Lower lobe of right lung (tissue), 2 donors: ENCODE data around the gene ARL4D. TPM values are rescaled to one million over a fixed set of nuclear protein-coding genes. Genes with fewer than 3 reads are reported as not detected.

Source experiments
- ATAC-seq, 2 donors: fragments of 200-7000 bp; cut with Tn5 transposase; one replicate each; pipeline ENCODE4 v1.9.1; 2020 to 2022; ENCODE audit warnings: mild to moderate bottlenecking in 2 of 2, moderate library complexity in 2 of 2
- DNase-seq: peaks from one replicate; pipeline ENCODE4 v3.0.0-alpha.2; 2020
- H3K27ac ChIP-seq: fragments of 200-600 bp; one replicate; pipeline ENCODE4 v1.8.0; 2022
- H3K27me3 ChIP-seq: fragments of 200-600 bp; one replicate; pipeline ENCODE4 v1.8.0; 2022; ENCODE audit warnings: low read depth
- H3K36me3 ChIP-seq: fragments of 200-600 bp; one replicate; pipeline ENCODE4 v1.8.0; 2022; ENCODE audit warnings: mild to moderate bottlenecking
- H3K4me1 ChIP-seq: fragments of 200-600 bp; one replicate; pipeline ENCODE4 v1.8.0; 2022
- H3K4me3 ChIP-seq: fragments of 200-600 bp; one replicate; pipeline ENCODE4 v1.8.0; 2022; ENCODE audit warnings: mild to moderate bottlenecking
- H3K9me3 ChIP-seq: fragments of 200-600 bp; one replicate; pipeline ENCODE4 v1.8.0; 2022
- CTCF ChIP-seq: fragments of 200-600 bp; IDR thresholded peaks from one replicate; pipeline ENCODE4 v1.8.0; 2022; ENCODE audit warnings: antibody characterized with exemption, mild to moderate bottlenecking
- intact Hi-C: fragments of 100-400 bp; cut with DNase I; formaldehyde crosslinking; loops from one replicate; pipeline ENCODE4 v1.11.0; 2022
- total RNA-seq: library from RNA; stranded (reverse); fragmentation: NEBNext Ultra II Directional; extraction: Animal tissue kit (Norgen Biotek cat#: 25700); gene quantifications from one replicate; pipeline ENCODE4 v1.2.1, GENCODE V29; 2021
- donor health status: DM: no; HTN: yes; CAD: no; lungs with severe emphysema.

The ARL4D gene
- total RNA-seq, 1 donor from 2014 or later = 12.9 TPM

GRCh38 chr17:43410557-43411368, 12.0 kb downstream of the ARL4D start:
- DNase-seq (no peak), ATAC-seq (peak; percentile 56 to 57)
- Histone ChIP-seq H3K9me3 (no peaks in the 10 kb centered on the region), H3K36me3 (no peaks in the 10 kb centered on the region), H3K27me3 (no peaks in the 10 kb centered on the region), H3K4me1 (peaks cover 17% of the 10 kb centered on the region), H3K4me3 (no peak overlapping the region), H3K27ac (no peak overlapping the region)
- intact Hi-C loops = loop anchor here (10.0 kb wide), 1 partner anchor 54 kb away; no protein-coding TSS in a partner anchor
- TF ChIP-seq CTCF = no peak

GRCh38 chr17:43411369-43411677, 12.5 kb downstream of the ARL4D start:
- no peaks in the 10 kb centered on the region for H3K36me3 ChIP-seq
- H3K9me3 ChIP-seq = no peaks in the 10 kb centered on the region
- peaks cover 17% of the 10 kb centered on the region for H3K4me1 ChIP-seq
- H3K27me3 ChIP-seq = no peaks in the 10 kb centered on the region
- intact Hi-C loops = loop anchor here (10.0 kb wide), 1 partner anchor 53 kb away; no protein-coding TSS in a partner anchor
- no peak overlapping the region for H3K27ac ChIP-seq
- TF ChIP-seq CTCF = no peak
- no peak overlapping the region for H3K4me3 ChIP-seq
- ATAC-seq (no peak), DNase-seq (no peak)

- Histone ChIP-seq H3K9me3 (no peaks in the 10 kb centered on the region), H3K27me3 (no peaks in the 10 kb centered on the region), H3K36me3 (no peaks in the 10 kb centered on the region), H3K27ac (no peak overlapping the region), H3K4me1 (peaks cover 20% of the 10 kb centered on the region), H3K4me3 (no peak overlapping the region)
- intact Hi-C loops = loop anchor here (10.0 kb wide), 1 partner anchor 53 kb away; no protein-coding TSS in a partner anchor
- DNase-seq (no peak), ATAC-seq (no peak)
- TF ChIP-seq CTCF = no peak
Observed at GRCh38 chr17:43411749-43412148, 13.0 kb downstream of the ARL4D start.

- Histone ChIP-seq H3K27me3 (no peaks in the 10 kb centered on the region), H3K27ac (no peak overlapping the region)
Observed at GRCh38 chr17:43412166-43412565, 13.4 kb downstream of the ARL4D start.

More at GRCh38 chr17:43412166-43412565, 13.4 kb downstream of the ARL4D start:
- intact Hi-C loops = loop anchor here (10.0 kb wide), 1 partner anchor 53 kb away; no protein-coding TSS in a partner anchor
- Histone ChIP-seq H3K4me3 (no peak overlapping the region), H3K4me1 (peaks cover 24% of the 10 kb centered on the region), H3K9me3 (no peaks in the 10 kb centered on the region), H3K36me3 (no peaks in the 10 kb centered on the region)
- TF ChIP-seq CTCF = no peak
- no peak for ATAC-seq
- DNase-seq = no peak
